ENCODE measurements around the gene DBH. TPM values are rescaled to one million over a fixed set of nuclear protein-coding genes. Genes with fewer than 3 reads are reported as not detected.

The DBH gene
- total RNA-seq, 1 donor from 2014 or later, result not detected

DNA sequence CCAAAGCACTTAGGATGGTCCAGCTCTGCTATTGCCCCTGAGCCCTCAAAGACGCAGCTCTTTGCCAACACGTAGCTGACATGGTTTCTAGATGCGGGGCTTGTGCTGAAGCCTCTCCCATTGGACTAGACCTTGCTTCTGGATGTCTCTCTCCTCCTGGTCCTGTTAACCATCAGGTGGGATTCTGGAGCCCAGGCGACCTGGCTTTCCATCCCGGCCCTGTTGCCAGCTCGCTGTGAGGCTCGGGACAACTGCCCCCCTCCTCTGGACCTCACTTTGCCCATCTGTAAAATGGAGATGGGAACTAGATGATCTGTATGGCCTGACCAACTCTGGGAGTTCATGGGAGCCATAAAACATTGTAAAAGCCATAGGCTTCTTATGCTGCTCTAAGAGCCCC lies 4.0 kb downstream of the DBH start:
- Histone ChIP-seq H3K9me3 (ENCODE audit: control insufficient read depth in 3 of 3, low read length in 3 of 3) (no peaks in the 10 kb centered on the region), H3K27me3 (ENCODE audit: control insufficient read depth in 3 of 3, insufficient read depth in 3 of 3, low read length in 3 of 3) (peaks cover 22 to 39% (median 39%) of the 10 kb centered on the region in 3 donors), H3K4me1 (ENCODE audit: control insufficient read depth in 3 of 3, insufficient read depth in 3 of 3, low read length in 3 of 3) (peaks cover 0 to 2% (median 0%) of the 10 kb centered on the region in 3 donors), H3K36me3 (ENCODE audit: control insufficient read depth in 3 of 3, insufficient read depth in 3 of 3, low read length in 3 of 3) (no peaks in the 10 kb centered on the region), H3K9ac (ENCODE audit: low read depth in 1 of 3, low read length in 3 of 3) (no peak overlapping the region), H3K4me3 (ENCODE audit: low read length in 3 of 3) (no peak overlapping the region), H3K27ac (ENCODE audit: low read depth, low read length) (no peak overlapping the region)

DNA sequence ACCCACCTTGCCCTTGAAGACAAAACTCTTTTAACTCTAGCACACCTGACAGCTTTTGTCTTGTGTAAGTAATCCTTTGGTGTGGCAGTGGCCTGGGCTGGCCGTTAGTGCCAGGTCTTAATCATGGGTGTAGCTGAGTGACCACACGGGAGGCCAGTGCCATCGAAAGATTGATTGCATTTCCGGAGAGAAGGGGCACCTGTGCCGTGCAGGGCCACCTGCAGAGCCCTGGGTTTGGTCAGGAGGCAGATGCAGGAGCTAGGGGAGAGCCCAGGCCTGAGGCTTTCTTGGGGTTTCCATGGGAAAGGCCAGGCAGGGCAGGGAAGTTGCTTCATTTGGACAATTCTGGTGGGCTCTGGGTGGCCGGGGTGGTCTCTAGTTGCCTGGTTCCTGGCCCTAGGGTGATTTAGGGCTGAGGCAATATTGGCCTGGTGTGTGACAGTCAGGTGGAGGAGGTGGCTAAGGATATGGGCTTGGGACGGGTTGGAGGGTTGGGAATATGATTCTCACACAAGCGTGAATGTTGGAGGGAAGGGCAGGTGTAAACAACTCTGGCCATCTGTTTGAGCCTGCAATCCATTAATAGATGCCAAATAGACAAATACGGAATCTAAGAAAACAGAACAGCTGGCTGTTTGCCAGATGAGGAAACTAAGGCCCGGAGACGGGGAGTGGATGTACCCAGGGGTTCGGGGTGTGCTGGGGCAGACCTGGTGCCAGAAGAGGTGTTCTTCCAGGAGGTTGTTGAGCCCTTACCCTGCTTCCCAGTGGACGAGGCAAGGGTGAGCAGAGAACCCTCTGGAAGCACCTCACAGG lies 4.6 kb downstream of the DBH start:
- H3K9me3 ChIP-seq (ENCODE audit: control insufficient read depth in 3 of 3, low read length in 3 of 3), result no peaks in the 10 kb centered on the region
- peaks cover 0 to 2% (median 0%) of the 10 kb centered on the region in 3 donors for H3K4me1 ChIP-seq (ENCODE audit: control insufficient read depth in 3 of 3, insufficient read depth in 3 of 3, low read length in 3 of 3)
- no peak overlapping the region for H3K4me3 ChIP-seq (ENCODE audit: low read length in 3 of 3)
- peaks cover 22 to 36% (median 33%) of the 10 kb centered on the region in 3 donors for H3K27me3 ChIP-seq (ENCODE audit: control insufficient read depth in 3 of 3, insufficient read depth in 3 of 3, low read length in 3 of 3)
- H3K27ac ChIP-seq (ENCODE audit: low read depth, low read length), result no peak overlapping the region
- H3K36me3 ChIP-seq (ENCODE audit: control insufficient read depth in 3 of 3, insufficient read depth in 3 of 3, low read length in 3 of 3), result no peaks in the 10 kb centered on the region
- H3K9ac ChIP-seq (ENCODE audit: low read depth in 1 of 3, low read length in 3 of 3), result no peak overlapping the region

GRCh38 chr9:133641396-133641655 lies 5.2 kb downstream of the DBH start:
- H3K4me3 ChIP-seq (ENCODE audit: low read length in 3 of 3), result no peak overlapping the region
- H3K27ac ChIP-seq (ENCODE audit: low read depth, low read length), result no peak overlapping the region
- H3K9me3 ChIP-seq (ENCODE audit: control insufficient read depth in 3 of 3, low read length in 3 of 3), result no peaks in the 10 kb centered on the region
- peaks cover 0 to 2% (median 0%) of the 10 kb centered on the region in 3 donors for H3K4me1 ChIP-seq (ENCODE audit: control insufficient read depth in 3 of 3, insufficient read depth in 3 of 3, low read length in 3 of 3)
- H3K9ac ChIP-seq (ENCODE audit: low read depth in 1 of 3, low read length in 3 of 3), result no peak overlapping the region
- H3K27me3 ChIP-seq (ENCODE audit: control insufficient read depth in 3 of 3, insufficient read depth in 3 of 3, low read length in 3 of 3), result peaks cover 17 to 35% (median 31%) of the 10 kb centered on the region in 3 donors
- no peaks in the 10 kb centered on the region for H3K36me3 ChIP-seq (ENCODE audit: control insufficient read depth in 3 of 3, insufficient read depth in 3 of 3, low read length in 3 of 3)

GRCh38 chr9:133641861-133642595 lies 5.9 kb downstream of the DBH start:
- Histone ChIP-seq H3K27ac (ENCODE audit: low read depth, low read length) (no peak overlapping the region), H3K9me3 (ENCODE audit: control insufficient read depth in 3 of 3, low read length in 3 of 3) (no peaks in the 10 kb centered on the region), H3K9ac (ENCODE audit: low read depth in 1 of 3, low read length in 3 of 3) (no peak overlapping the region), H3K36me3 (ENCODE audit: control insufficient read depth in 3 of 3, insufficient read depth in 3 of 3, low read length in 3 of 3) (no peaks in the 10 kb centered on the region), H3K27me3 (ENCODE audit: control insufficient read depth in 3 of 3, insufficient read depth in 3 of 3, low read length in 3 of 3) (peaks cover 12 to 37% (median 32%) of the 10 kb centered on the region in 3 donors), H3K4me3 (ENCODE audit: low read length in 3 of 3) (no peak overlapping the region), H3K4me1 (ENCODE audit: control insufficient read depth in 3 of 3, insufficient read depth in 3 of 3, low read length in 3 of 3) (peaks cover 0 to 2% (median 0%) of the 10 kb centered on the region in 3 donors)

DNA sequence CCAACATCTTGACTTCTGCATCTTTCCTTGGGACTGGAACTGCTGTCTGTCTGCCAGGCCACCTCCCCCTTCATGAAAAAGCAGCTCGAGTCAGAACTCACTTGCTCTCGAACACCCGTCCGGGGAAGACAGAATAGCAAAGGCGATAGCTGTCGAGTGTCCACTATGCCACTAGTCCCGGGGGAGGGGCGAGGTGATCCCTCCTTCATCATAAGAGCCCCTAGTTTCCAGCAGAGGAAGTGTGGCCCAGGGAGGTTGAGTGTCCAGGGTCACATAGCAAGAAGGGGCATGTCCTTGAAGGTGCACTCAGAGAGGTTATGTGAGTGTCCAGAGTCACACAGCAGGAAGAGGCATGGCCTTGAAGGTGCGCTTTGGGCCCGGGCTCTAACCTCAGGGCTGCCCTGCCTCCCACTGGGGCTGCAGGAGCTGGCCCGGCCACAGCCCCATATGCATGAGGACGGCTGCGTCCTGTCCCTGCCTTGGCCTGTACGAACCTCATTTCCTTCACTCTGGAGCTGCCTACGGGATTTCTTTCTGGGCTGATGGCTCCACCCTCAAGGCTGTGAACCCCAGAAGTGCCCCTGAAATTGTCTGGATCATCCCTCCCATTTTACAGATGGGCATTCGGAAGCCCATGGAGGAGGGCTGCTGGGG lies 6.7 kb downstream of the DBH start:
- Histone ChIP-seq H3K36me3 (ENCODE audit: control insufficient read depth in 3 of 3, insufficient read depth in 3 of 3, low read length in 3 of 3) (no peaks in the 10 kb centered on the region), H3K9ac (ENCODE audit: low read depth in 1 of 3, low read length in 3 of 3) (no peak overlapping the region), H3K4me3 (ENCODE audit: low read length in 3 of 3) (no peak overlapping the region), H3K27ac (ENCODE audit: low read depth, low read length) (no peak overlapping the region), H3K9me3 (ENCODE audit: control insufficient read depth in 3 of 3, low read length in 3 of 3) (no peaks in the 10 kb centered on the region), H3K4me1 (ENCODE audit: control insufficient read depth in 3 of 3, insufficient read depth in 3 of 3, low read length in 3 of 3) (peaks cover 0 to 2% (median 0%) of the 10 kb centered on the region in 3 donors), H3K27me3 (ENCODE audit: control insufficient read depth in 3 of 3, insufficient read depth in 3 of 3, low read length in 3 of 3) (peaks cover 13 to 41% (median 38%) of the 10 kb centered on the region in 3 donors)

DNA sequence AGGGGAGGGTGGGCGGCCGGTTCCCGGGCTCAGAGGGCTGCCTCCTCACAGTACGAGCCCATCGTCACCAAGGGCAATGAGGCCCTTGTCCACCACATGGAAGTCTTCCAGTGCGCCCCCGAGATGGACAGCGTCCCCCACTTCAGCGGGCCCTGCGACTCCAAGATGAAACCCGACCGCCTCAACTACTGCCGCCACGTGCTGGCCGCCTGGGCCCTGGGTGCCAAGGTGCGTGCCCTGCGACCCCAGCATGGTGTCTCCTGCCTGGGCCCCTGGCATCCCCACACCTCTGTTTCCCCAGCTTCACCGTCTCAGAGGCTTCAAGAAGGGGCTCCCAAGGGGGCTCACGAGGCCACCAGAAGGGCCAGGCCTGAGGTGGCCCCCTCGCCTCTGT lies 7.2 kb downstream of the DBH start:
- Histone ChIP-seq H3K4me3 (ENCODE audit: low read length in 3 of 3) (no peak overlapping the region), H3K36me3 (ENCODE audit: control insufficient read depth in 3 of 3, insufficient read depth in 3 of 3, low read length in 3 of 3) (no peaks in the 10 kb centered on the region), H3K27me3 (ENCODE audit: control insufficient read depth in 3 of 3, insufficient read depth in 3 of 3, low read length in 3 of 3) (peaks cover 13 to 46% (median 43%) of the 10 kb centered on the region in 3 donors), H3K9me3 (ENCODE audit: control insufficient read depth in 3 of 3, low read length in 3 of 3) (no peaks in the 10 kb centered on the region), H3K27ac (ENCODE audit: low read depth, low read length) (no peak overlapping the region), H3K4me1 (ENCODE audit: control insufficient read depth in 3 of 3, insufficient read depth in 3 of 3, low read length in 3 of 3) (peaks cover 0 to 2% (median 0%) of the 10 kb centered on the region in 3 donors), H3K9ac (ENCODE audit: low read depth in 1 of 3, low read length in 3 of 3) (no peak overlapping the region)

- Histone ChIP-seq H3K4me1 (ENCODE audit: control insufficient read depth in 3 of 3, insufficient read depth in 3 of 3, low read length in 3 of 3) (peaks cover 0 to 2% (median 0%) of the 10 kb centered on the region in 3 donors), H3K4me3 (ENCODE audit: low read length in 3 of 3) (no peak overlapping the region), H3K36me3 (ENCODE audit: control insufficient read depth in 3 of 3, insufficient read depth in 3 of 3, low read length in 3 of 3) (no peaks in the 10 kb centered on the region), H3K9me3 (ENCODE audit: control insufficient read depth in 3 of 3, low read length in 3 of 3) (no peaks in the 10 kb centered on the region), H3K9ac (ENCODE audit: low read depth in 1 of 3, low read length in 3 of 3) (no peak overlapping the region), H3K27ac (ENCODE audit: low read depth, low read length) (no peak overlapping the region), H3K27me3 (ENCODE audit: control insufficient read depth in 3 of 3, insufficient read depth in 3 of 3, low read length in 3 of 3) (peaks cover 13 to 46% (median 46%) of the 10 kb centered on the region in 3 donors)
These were observed 8.0 kb downstream of the DBH start for GRCh38 chr9:133643978-133644760.

DNA sequence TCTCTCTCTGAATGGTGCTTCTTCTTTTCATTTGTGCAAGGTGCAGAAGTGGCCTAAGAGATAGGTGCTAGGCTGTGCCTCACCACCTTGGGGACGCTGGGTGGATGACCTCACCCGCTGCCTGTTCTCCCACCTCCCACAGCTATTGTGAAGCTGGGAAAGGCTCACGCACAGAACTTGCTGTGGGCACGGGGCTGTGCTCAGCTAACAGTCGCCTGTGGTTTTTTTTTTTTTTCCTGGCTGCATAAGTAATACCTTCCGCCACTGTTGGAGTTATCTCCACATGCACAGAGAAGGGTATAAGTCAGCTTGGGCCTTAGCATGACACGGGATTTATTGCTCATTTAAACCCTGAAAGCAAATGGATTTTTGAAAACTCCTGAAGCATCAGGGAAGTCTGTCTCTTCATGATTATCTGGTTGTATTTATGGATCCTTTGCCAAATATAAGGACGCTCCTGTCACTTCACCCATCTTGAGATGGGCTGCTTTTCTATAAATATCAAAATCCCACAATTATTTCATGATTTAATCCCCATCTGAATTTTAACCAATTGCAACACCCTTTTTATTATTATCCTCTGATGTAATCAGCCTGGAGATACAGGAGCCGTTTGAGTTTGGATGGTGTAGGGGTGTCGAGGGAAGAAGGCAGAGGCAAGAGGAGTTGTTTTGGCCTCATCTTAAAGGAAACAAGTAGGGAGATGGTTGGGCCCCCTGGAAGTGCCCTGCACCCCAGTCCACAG lies 9.0 kb downstream of the DBH start:
- Histone ChIP-seq H3K4me1 (ENCODE audit: control insufficient read depth in 3 of 3, insufficient read depth in 3 of 3, low read length in 3 of 3) (peaks cover 0 to 2% (median 0%) of the 10 kb centered on the region in 3 donors), H3K36me3 (ENCODE audit: control insufficient read depth in 3 of 3, insufficient read depth in 3 of 3, low read length in 3 of 3) (no peaks in the 10 kb centered on the region), H3K4me3 (ENCODE audit: low read length in 3 of 3) (no peak overlapping the region), H3K27ac (ENCODE audit: low read depth, low read length) (no peak overlapping the region), H3K27me3 (ENCODE audit: control insufficient read depth in 3 of 3, insufficient read depth in 3 of 3, low read length in 3 of 3) (peaks cover 13 to 47% (median 43%) of the 10 kb centered on the region in 3 donors), H3K9me3 (ENCODE audit: control insufficient read depth in 3 of 3, low read length in 3 of 3) (no peaks in the 10 kb centered on the region), H3K9ac (ENCODE audit: low read depth in 1 of 3, low read length in 3 of 3) (no peak overlapping the region)

DNA sequence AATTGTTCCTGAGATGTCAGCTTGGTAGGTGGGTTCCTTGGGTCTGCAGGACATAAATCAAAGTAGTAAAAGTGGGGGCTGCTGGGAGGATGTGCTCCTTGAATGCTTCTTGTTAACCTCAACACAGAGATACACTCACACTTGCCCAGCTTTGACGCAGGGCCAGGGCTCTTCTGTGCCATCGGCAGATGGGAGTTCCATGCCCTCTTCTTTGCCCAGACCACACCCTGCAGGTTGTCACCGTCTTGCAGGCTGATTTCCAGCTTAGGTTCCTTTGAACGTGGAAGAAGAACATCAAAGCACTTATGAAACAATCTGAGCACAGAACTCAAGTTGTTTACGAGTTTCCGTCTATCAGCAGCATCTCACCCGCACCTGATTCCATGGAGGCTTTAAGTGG lies 11.0 kb downstream of the DBH start:
- H3K4me1 ChIP-seq (ENCODE audit: control insufficient read depth in 3 of 3, insufficient read depth in 3 of 3, low read length in 3 of 3), result peaks cover 0 to 2% (median 0%) of the 10 kb centered on the region in 3 donors
- H3K27me3 ChIP-seq (ENCODE audit: control insufficient read depth in 3 of 3, insufficient read depth in 3 of 3, low read length in 3 of 3), result peaks cover 16 to 54% (median 40%) of the 10 kb centered on the region in 3 donors
- no peak overlapping the region for H3K4me3 ChIP-seq (ENCODE audit: low read length in 3 of 3)
- no peaks in the 10 kb centered on the region for H3K9me3 ChIP-seq (ENCODE audit: control insufficient read depth in 3 of 3, low read length in 3 of 3)
- H3K9ac ChIP-seq (ENCODE audit: low read depth in 1 of 3, low read length in 3 of 3), result no peak overlapping the region
- no peaks in the 10 kb centered on the region for H3K36me3 ChIP-seq (ENCODE audit: control insufficient read depth in 3 of 3, insufficient read depth in 3 of 3, low read length in 3 of 3)
- H3K27ac ChIP-seq (ENCODE audit: low read depth, low read length), result no peak overlapping the region
